Hepatocyte (in vitro differentiated cells): ENCODE results near the gene MIGA1. TPM values are rescaled to one million over a fixed set of nuclear protein-coding genes. Genes with fewer than 3 reads are reported as not detected.

ENCODE experiments used
- DNase-seq: peaks from one replicate; pipeline ENCODE4 v3.0.0-alpha.2; 2016; ENCODE audit warnings: low spot score
- H2AFZ ChIP-seq: fragments of 200-600 bp; sonication (generic); 2 replicates; pipeline ENCODE4 v1.6.0; 2016; ENCODE audit warnings: antibody characterized with exemption, mild to moderate bottlenecking
- H3K27ac ChIP-seq: fragments of 200-600 bp; sonication (generic); 2 replicates; pipeline ENCODE4 v1.5.1; 2016; ENCODE audit warnings: mild to moderate bottlenecking
- H3K27me3 ChIP-seq: fragments of 200-600 bp; sonication (generic); 2 replicates; pipeline ENCODE4 v1.6.1; 2016
- H3K36me3 ChIP-seq: fragments of 200-600 bp; sonication (generic); replicated peaks from 2 replicates; pipeline ENCODE4 v1.5.1; 2016; ENCODE audit warnings: low read depth; ENCODE audit not compliant: insufficient read depth
- H3K4me1 ChIP-seq: fragments of 200-600 bp; sonication (generic); 2 replicates; pipeline ENCODE4 v1.5.1; 2016; ENCODE audit warnings: mild to moderate bottlenecking, moderate library complexity; ENCODE audit not compliant: insufficient read depth
- H3K4me2 ChIP-seq: fragments of 200-600 bp; sonication (generic); 2 replicates; pipeline ENCODE4 v1.6.0; 2016
- H3K4me3 ChIP-seq: fragments of 200-600 bp; sonication (generic); 2 replicates; pipeline ENCODE4 v1.5.1; 2016; ENCODE audit warnings: mild to moderate bottlenecking
- H3K79me2 ChIP-seq: fragments of 200-600 bp; sonication (generic); 2 replicates; pipeline ENCODE4 v1.6.0; 2017; ENCODE audit warnings: mild to moderate bottlenecking
- H3K9me2 ChIP-seq: fragments of 200-600 bp; sonication (generic); replicated peaks from 2 replicates; pipeline ENCODE4 v1.6.0; 2017; ENCODE audit warnings: mild to moderate bottlenecking; ENCODE audit not compliant: insufficient read depth
- H3K9me3 ChIP-seq: fragments of 200-600 bp; sonication (generic); 2 replicates; pipeline ENCODE4 v1.5.1; 2016; ENCODE audit warnings: low read depth, mild to moderate bottlenecking
- H4K20me1 ChIP-seq: fragments of 200-600 bp; sonication (generic); 2 replicates; pipeline ENCODE4 v1.6.0; 2016; ENCODE audit warnings: mild to moderate bottlenecking; ENCODE audit not compliant: insufficient read depth, poor library complexity, severe bottlenecking
- CTCF ChIP-seq: fragments of 200-600 bp; sonication (generic); IDR thresholded peaks from 2 replicates; pipeline ENCODE4 v1.5.1; 2016; ENCODE audit warnings: antibody characterized with exemption, mild to moderate bottlenecking; ENCODE audit not compliant: poor library complexity
- EZH2 ChIP-seq: fragments of 200-600 bp; sonication (generic); IDR thresholded peaks from 2 replicates; pipeline ENCODE4 v1.6.1; 2016; ENCODE audit warnings: antibody characterized with exemption, mild to moderate bottlenecking, borderline replicate concordance
- EZH2phosphoT487 ChIP-seq: fragments of 200-600 bp; sonication (generic); IDR thresholded peaks from one replicate; pipeline ENCODE4 v1.6.1; 2018; ENCODE audit warnings: antibody characterized with exemption, mild to moderate bottlenecking, low read depth, moderate library complexity; ENCODE audit not compliant: unreplicated experiment, severe bottlenecking
- WGBS: methylation state at CpG from one replicate; pipeline ENCODE4 v1.1.6; 2016; ENCODE audit warnings: low lambda C conversion rate; ENCODE audit errors: missing lambda C conversion rate; 5-methylcytosine and 5-hydroxymethylcytosine counted together
- polyA plus RNA-seq: library from polyadenylated mRNA; unstranded; fragments of >200 nt; fragmentation: Nextera tagmentation; extraction: Ambion mirVana; gene quantifications from 2 replicates; pipeline ENCODE4 v1.2.1, GENCODE V29; 2016
- total RNA-seq: library from RNA; depleted of rRNA; stranded (reverse); fragments of >200 nt; gene quantifications from 2 replicates; pipeline ENCODE4 v1.2.3, GENCODE V29; 2014

The MIGA1 gene
- total and polyA plus RNA-seq, 2 experiments from 2014 or later: 8.8 to 18.1 TPM

DNA sequence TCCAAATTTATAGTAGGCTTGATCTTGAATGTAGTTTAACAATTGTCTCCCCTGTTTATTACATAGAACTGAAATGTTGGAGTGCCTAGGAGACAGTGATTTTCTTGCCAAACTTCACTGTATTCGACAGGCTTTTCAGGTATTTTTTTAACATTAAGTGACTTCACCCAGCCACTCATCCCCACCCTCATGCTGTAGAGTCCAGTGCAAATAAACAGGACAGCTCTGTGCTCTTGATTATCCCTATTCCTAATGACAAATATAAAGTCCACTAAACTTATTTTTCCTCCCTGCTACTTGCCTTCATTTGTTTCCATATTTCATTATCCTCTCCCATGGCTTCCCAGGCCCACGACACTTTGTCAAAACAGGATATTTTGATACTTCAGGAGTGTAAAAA lies 79.8 kb downstream of the MIGA1 start:
- no peak for DNase-seq
- H3K79me2 ChIP-seq: no peaks in the 10 kb centered on the region
- H3K4me1 ChIP-seq: no peaks in the 10 kb centered on the region
- no peak overlapping the region for H3K4me2 ChIP-seq
- H3K36me3 ChIP-seq: no peaks in the 10 kb centered on the region
- H3K9me2 ChIP-seq: no peaks in the 10 kb centered on the region
- no peaks in the 10 kb centered on the region for H3K9me3 ChIP-seq
- TF ChIP-seq EZH2phosphoT487: no peak
- no peak for TF ChIP-seq CTCF
- no peak for TF ChIP-seq EZH2
- no peaks in the 10 kb centered on the region for H4K20me1 ChIP-seq
- no peak overlapping the region for H3K27ac ChIP-seq
- no peaks in the 10 kb centered on the region for H3K27me3 ChIP-seq
- no peak overlapping the region for H2AFZ ChIP-seq
- H3K4me3 ChIP-seq: no peak overlapping the region
- WGBS: 94% methylated on average over 2 of the region's 2 CpGs

DNA sequence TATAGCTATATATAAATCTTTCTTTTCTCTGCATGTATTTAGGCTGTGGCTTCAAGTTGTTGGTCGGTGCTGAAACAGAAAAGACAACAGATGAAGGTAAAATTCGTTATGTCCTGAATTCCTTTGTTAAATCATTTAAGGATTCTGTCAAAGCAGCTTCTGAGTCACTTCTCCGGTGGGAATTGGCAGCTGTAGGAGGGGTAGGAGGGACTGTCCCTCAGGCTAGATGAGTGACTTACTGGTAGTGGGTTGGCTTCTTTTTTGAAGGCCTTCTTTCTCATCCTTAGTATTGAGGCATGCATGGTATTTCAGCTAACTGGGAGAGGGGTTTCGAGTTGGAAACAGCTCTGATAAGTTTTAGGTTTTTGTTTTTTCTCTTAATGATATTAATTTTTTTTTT lies 86.8 kb downstream of the MIGA1 start:
- TF ChIP-seq CTCF: no peak
- no peak for TF ChIP-seq EZH2phosphoT487
- TF ChIP-seq EZH2: no peak
- no peaks in the 10 kb centered on the region for H3K9me2 ChIP-seq
- H3K27me3 ChIP-seq: no peaks in the 10 kb centered on the region
- no peak overlapping the region for H2AFZ ChIP-seq
- DNase-seq: no peak
- H3K27ac ChIP-seq: no peak overlapping the region
- WGBS: 80% methylated on average over 4 of the region's 4 CpGs
- H3K79me2 ChIP-seq: no peaks in the 10 kb centered on the region
- no peaks in the 10 kb centered on the region for H4K20me1 ChIP-seq
- H3K36me3 ChIP-seq: no peaks in the 10 kb centered on the region
- H3K4me2 ChIP-seq: no peak overlapping the region
- H3K4me1 ChIP-seq: no peaks in the 10 kb centered on the region
- no peaks in the 10 kb centered on the region for H3K9me3 ChIP-seq
- no peak overlapping the region for H3K4me3 ChIP-seq

GRCh38 chr1:77872645-77873044 lies 93.2 kb downstream of the MIGA1 start:
- Histone ChIP-seq H3K4me1 (no peaks in the 10 kb centered on the region), H3K36me3 (no peaks in the 10 kb centered on the region), H4K20me1 (no peaks in the 10 kb centered on the region), H2AFZ (no peak overlapping the region), H3K9me2 (no peaks in the 10 kb centered on the region), H3K4me3 (no peak overlapping the region), H3K9me3 (no peaks in the 10 kb centered on the region), H3K4me2 (no peak overlapping the region), H3K79me2 (no peaks in the 10 kb centered on the region), H3K27ac (no peak overlapping the region), H3K27me3 (no peaks in the 10 kb centered on the region)
- TF ChIP-seq EZH2phosphoT487: no peak
- no peak for TF ChIP-seq CTCF
- TF ChIP-seq EZH2: no peak
- no peak for DNase-seq
- WGBS: 100% methylated on average over 1 of the region's 1 CpG

DNA sequence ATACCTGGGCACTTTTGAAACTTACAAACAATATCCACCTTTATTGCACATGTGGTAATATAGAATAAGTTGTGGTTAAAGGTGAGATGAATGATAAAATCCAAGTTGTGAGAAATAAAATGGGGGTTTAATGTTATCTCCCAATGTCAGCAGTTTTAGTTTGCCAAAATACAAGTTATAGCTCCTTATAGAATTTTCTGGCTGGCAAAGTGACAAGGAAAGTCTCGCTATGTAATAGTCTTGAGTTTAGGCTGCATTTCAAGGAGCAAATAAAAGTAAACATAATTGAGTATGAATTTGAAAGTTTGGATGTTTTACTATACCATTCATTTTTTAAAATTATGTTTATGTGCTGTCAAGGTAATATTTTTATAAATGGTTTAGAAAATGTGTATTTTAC lies 94.0 kb downstream of the MIGA1 start:
- Histone ChIP-seq H4K20me1 (no peaks in the 10 kb centered on the region), H3K27ac (no peak overlapping the region), H3K36me3 (no peaks in the 10 kb centered on the region), H2AFZ (no peak overlapping the region), H3K4me1 (no peaks in the 10 kb centered on the region), H3K27me3 (no peaks in the 10 kb centered on the region), H3K9me3 (no peaks in the 10 kb centered on the region), H3K4me2 (no peak overlapping the region), H3K9me2 (no peaks in the 10 kb centered on the region), H3K79me2 (no peaks in the 10 kb centered on the region), H3K4me3 (no peak overlapping the region)
- DNase-seq: no peak
- TF ChIP-seq EZH2phosphoT487 (no peak), CTCF (no peak), EZH2 (no peak)
- 83% methylated on average over 1 of the region's 1 CpG for WGBS
